Measurements from ENCODE around the gene UBN1.

Gene UBN1

DNA sequence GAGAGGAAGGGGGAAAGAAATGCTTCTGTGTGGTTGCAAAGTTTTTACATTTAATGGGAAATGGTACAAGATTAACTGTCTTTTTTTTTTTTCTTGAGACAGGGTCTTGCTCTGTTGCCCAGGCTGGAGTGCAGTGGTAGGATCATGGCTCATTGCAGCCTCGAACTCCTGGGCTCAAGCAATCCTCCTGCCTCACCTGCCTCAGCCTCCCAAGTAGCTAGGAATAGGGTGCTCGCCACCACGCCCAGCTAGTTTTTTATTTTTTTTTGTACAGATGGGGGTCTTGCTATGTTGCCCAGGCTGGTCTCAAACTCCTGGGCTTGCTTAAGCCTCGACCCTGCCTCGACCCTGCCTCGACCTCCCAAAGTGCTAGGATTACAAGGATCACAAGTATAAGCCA is 41.0 kb upstream of the UBN1 start:
- DNase-seq (ENCODE audit: low read depth): no peak
- TF ChIP-seq, protein P1, sequence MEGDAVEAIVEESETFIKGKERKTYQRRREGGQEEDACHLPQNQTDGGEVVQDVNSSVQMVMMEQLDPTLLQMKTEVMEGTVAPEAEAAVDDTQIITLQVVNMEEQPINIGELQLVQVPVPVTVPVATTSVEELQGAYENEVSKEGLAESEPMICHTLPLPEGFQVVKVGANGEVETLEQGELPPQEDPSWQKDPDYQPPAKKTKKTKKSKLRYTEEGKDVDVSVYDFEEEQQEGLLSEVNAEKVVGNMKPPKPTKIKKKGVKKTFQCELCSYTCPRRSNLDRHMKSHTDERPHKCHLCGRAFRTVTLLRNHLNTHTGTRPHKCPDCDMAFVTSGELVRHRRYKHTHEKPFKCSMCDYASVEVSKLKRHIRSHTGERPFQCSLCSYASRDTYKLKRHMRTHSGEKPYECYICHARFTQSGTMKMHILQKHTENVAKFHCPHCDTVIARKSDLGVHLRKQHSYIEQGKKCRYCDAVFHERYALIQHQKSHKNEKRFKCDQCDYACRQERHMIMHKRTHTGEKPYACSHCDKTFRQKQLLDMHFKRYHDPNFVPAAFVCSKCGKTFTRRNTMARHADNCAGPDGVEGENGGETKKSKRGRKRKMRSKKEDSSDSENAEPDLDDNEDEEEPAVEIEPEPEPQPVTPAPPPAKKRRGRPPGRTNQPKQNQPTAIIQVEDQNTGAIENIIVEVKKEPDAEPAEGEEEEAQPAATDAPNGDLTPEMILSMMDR (IDR thresholded peaks at IDR 0.05; ENCODE audit: insufficient read depth, low read depth, low read length, missing control alignments): no peak
- no peak overlapping the region for H3K4me3 ChIP-seq (ENCODE audit: low read depth, low read length)

DNA sequence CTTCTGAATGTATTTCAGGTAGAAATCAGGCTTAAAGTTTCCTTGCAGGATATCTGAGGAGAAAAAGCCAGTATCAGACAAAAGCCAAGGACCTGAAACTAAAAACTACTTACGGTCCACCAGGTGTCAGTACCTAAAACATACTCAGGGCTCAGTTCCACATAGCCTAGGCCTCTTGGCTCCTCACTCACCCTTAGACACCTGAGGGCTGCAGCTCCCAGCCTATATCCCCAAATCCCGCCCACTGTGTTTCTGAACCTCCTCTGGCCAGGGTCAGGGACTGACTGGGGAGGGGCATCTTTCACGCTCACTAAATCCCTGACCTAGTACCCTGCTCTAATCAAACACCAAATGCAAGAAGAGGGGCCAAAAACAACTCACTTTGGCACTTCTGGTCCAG is 36.0 kb upstream of the UBN1 start:
- H3K4me3 ChIP-seq (ENCODE audit: low read depth, low read length): no peak overlapping the region
- TF ChIP-seq, protein P1 (IDR thresholded peaks at IDR 0.05; ENCODE audit: insufficient read depth, low read depth, low read length, missing control alignments): no peak
- DNase-seq (ENCODE audit: low read depth): no peak

DNA sequence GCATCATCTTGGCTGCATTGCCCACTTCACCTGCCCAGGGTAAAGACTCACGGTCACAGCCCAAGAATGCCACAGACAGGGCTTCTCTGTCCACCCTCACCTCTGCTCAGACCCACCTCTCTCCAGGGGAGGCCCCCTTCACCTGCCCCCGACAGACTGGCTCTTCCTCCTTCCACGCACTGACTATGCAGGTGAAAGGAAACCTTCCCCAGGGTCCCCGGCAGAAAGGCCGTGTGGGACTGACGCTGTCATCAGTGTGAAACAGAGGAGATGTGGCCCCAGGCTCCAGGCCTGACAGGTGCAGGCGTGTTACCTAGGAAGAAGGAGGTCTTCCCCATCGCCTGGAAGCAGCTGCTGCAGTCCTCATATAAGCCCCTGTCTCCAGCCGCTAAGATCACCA is 35.5 kb upstream of the UBN1 start:
- no peak overlapping the region for H3K4me3 ChIP-seq (ENCODE audit: low read depth, low read length)
- DNase-seq (ENCODE audit: low read depth): no peak
- TF ChIP-seq, protein P1 (IDR thresholded peaks at IDR 0.05; ENCODE audit: insufficient read depth, low read depth, low read length, missing control alignments): no peak

DNA sequence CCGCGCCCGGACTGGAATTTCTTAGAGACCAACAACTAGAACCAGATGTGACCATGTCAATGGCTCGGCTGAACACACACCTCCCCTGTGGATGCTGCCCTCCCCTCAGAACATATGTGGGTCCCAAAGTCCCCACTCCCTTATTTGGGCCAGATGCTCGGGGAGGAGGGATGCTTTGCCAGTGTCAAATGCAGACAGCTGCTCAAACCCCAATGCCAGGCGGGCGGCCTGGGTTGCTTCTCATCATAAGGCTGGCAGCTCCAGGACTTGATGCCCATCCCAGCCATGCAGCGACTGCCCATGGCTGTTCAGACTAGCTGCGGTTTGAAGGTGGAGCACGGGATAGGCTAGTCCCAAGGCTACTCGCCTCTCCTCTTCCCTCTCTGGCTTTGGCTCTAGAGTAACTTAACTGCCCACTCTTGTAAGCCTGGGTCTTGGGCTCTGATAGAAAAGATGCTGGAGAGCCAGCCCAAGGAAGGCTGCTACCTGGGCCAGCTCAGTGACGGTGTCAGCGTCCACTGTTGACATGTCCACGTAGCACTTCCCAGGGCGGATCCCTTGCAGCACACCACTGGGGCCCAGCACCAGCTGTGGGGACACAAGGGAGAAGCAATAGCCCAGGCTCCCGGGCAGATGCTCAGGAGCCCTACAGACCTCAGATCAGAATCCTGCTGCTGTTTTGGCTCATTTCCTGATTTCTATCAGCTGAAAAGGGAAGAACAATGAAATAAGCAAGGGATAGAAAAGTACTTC is 33.9 kb upstream of the UBN1 start:
- DNase-seq (ENCODE audit: low read depth): no peak
- no peak overlapping the region for H3K4me3 ChIP-seq (ENCODE audit: low read depth, low read length)
- TF ChIP-seq, protein P1 (IDR thresholded peaks at IDR 0.05; ENCODE audit: insufficient read depth, low read depth, low read length, missing control alignments): no peak

DNA sequence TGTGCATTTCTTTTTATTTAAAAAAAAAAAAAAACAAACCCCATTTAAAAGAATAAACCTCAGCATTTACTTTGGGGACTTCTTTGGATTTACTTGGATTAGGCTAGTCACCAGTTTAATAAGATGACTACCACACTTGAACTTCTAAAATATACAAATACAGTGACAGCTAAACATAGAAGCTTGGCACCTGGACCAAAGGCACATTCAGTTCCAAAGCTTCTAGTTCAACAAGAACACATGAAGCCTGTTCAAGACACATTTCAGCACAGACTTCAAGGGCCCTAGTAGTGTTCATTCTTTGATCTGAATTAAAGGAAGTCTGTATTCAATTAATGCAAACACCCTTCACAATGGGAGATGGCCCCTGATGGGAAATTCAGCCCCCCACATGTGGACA is 33.2 kb upstream of the UBN1 start:
- DNase-seq (ENCODE audit: low read depth): no peak
- TF ChIP-seq, protein P1 (IDR thresholded peaks at IDR 0.05; ENCODE audit: insufficient read depth, low read depth, low read length, missing control alignments): no peak

DNA sequence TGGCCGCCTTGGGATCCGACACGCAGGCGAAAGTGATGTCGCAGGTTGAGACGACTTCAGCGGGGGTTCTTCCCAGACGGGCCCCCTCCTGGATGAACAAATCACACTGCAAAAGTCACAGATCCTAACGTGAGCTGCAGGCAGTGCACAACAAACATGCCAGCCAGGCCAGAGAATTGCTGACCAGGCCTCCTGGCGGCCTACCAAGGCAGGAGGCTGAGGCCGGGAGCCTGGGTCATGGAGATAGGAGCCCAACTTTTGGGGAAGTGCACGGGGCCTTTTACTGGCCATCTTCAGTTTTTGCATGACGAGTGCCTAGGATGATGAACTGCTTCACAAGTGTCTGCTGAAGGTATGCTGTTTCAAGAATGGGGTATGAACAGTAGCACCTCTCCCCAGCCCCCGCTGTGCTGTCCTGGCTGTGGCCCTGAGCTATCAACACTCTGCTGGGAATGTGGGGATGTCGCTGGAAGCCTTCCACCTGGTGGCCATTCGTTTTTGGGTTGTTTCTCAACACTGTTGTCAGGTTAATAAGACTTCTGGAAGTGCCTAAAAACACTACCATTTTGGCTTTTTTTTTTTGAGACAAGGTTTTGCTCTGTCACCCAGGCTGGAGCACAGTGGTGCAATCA is 32.6 kb upstream of the UBN1 start:
- DNase-seq (ENCODE audit: low read depth): no peak
- TF ChIP-seq, protein P1 (IDR thresholded peaks at IDR 0.05; ENCODE audit: insufficient read depth, low read depth, low read length, missing control alignments): no peak
- H3K4me3 ChIP-seq (ENCODE audit: low read depth, low read length): no peak overlapping the region

More for the DNA sequence above, 33.2 kb upstream of the UBN1 start:
- H3K4me3 ChIP-seq (ENCODE audit: low read depth, low read length): no peak overlapping the region

Measured in GM12865 (cell line).